Activated CD4-positive, alpha-beta memory T cell treated with anti-CD3 and anti-CD28 coated beads for 36 hours (primary cell): ENCODE data around the gene ALG11. TPM values are rescaled to one million over a fixed set of nuclear protein-coding genes. Genes with fewer than 3 reads are reported as not detected.

Experiments
- CTCF ChIA-PET: fragments of 350-600 bp; sonication (Branson Sonifier 250); formaldehyde crosslinking; loops from one replicate; lab custom pipeline; 2021; ENCODE audit warnings: antibody characterized with exemption, inconsistent platforms; lab: Charles Lee
- POLR2A ChIA-PET: fragments of 350-600 bp; sonication (Branson Sonifier 250); formaldehyde crosslinking; loops from one replicate; lab custom pipeline; 2021; ENCODE audit warnings: antibody characterized with exemption; lab: Charles Lee
- DNase-seq: peaks from one replicate; pipeline ENCODE4 v3.0.0-alpha.2; 2020
- H3K27ac Mint-ChIP-seq: one replicate; pipeline ENCODE4 v1.8.0; 2021; ENCODE audit warnings: mixed read lengths
- H3K27me3 Mint-ChIP-seq: one replicate; pipeline ENCODE4 v1.8.0; 2021; ENCODE audit warnings: mixed read lengths
- H3K36me3 Mint-ChIP-seq: one replicate; pipeline ENCODE4 v1.8.0; 2021; ENCODE audit warnings: mixed read lengths
- H3K4me1 Mint-ChIP-seq: one replicate; pipeline ENCODE4 v1.8.0; 2021; ENCODE audit warnings: low read depth, mixed read lengths
- H3K4me3 Mint-ChIP-seq: one replicate; pipeline ENCODE4 v1.8.0; 2021; ENCODE audit warnings: mild to moderate bottlenecking, mixed read lengths
- H3K9me3 Mint-ChIP-seq: one replicate; pipeline ENCODE4 v1.8.0; 2021; ENCODE audit warnings: mixed read lengths
- intact Hi-C: fragments of 100-400 bp; cut with micrococcal nuclease; formaldehyde crosslinking; loops from one replicate; pipeline ENCODE4 v1.15.1; 2023
- total RNA-seq, 2 experiments: library from RNA; stranded (reverse); gene quantifications; one replicate each; pipeline ENCODE4 v1.2.3, GENCODE V29; 2021

Gene ALG11
- total RNA-seq, 2 experiments from 2014 or later: 19.0 to 19.5 TPM

DNA sequence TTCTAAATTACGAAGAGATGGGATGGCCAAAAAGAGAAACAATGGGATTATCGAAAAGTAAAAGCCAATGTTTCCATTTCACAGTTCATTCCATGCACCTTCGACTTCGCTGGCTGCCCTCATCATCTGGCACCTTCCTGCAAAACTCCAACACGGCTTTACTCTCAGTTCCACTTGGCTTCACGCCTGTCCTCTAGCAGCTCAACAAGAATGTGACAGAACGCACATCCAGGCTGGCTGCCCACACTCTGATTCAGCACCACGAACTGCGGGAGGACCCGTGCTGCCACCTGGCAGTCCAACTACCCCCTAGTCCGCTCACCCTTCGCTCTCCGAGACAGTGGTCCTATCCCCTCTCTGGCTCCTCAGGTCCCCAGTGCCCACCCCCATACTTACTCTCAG is 12.7 kb upstream of the ALG11 start:
- H3K4me3 Mint-ChIP-seq: no peak overlapping the region
- intact Hi-C loops: no loop called here
- H3K9me3 Mint-ChIP-seq: no peaks in the 10 kb centered on the region
- no peak overlapping the region for H3K27ac Mint-ChIP-seq
- H3K36me3 Mint-ChIP-seq: no peaks in the 10 kb centered on the region
- no peak for DNase-seq
- CTCF ChIA-PET: interaction anchor here (0.9 to 2.5 kb wide), 4 partner anchors 23 to 451 kb away, joined by 3 to 24 read pairs (median 4); partner anchors contain the start of genes NEK5 and VPS36
- POLR2A ChIA-PET: no interaction called here
- peaks cover 9% of the 10 kb centered on the region for H3K27me3 Mint-ChIP-seq
- no peaks in the 10 kb centered on the region for H3K4me1 Mint-ChIP-seq

DNA sequence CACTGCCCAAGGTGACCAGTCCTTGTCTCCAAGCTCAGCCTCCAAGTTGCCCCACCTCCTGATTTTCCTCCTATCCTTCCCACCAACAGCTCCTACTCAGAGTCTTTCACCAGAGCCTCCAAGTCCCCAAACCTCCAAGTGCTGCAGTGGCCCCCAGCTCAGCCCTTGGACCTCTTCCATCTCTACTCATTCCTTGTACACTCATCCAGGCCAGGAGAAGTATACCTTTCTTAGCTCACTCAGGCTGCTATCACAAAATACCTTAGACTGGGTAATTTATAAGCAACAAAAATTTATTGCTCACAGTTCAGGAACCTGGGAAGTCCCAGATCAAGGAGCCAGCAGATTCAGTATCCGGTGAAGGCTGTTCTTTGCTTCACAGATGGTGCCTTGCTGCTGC is 12.3 kb upstream of the ALG11 start:
- peaks cover 9% of the 10 kb centered on the region for H3K27me3 Mint-ChIP-seq
- H3K4me3 Mint-ChIP-seq: no peak overlapping the region
- POLR2A ChIA-PET: no interaction called here
- CTCF ChIA-PET: interaction anchor here (0.9 to 2.5 kb wide), 4 partner anchors 23 to 451 kb away, joined by 3 to 24 read pairs (median 4); partner anchors contain the start of genes NEK5 and VPS36
- H3K36me3 Mint-ChIP-seq: no peaks in the 10 kb centered on the region
- H3K9me3 Mint-ChIP-seq: no peaks in the 10 kb centered on the region
- H3K4me1 Mint-ChIP-seq: no peaks in the 10 kb centered on the region
- intact Hi-C loops: no loop called here
- DNase-seq: no peak
- H3K27ac Mint-ChIP-seq: no peak overlapping the region

DNA sequence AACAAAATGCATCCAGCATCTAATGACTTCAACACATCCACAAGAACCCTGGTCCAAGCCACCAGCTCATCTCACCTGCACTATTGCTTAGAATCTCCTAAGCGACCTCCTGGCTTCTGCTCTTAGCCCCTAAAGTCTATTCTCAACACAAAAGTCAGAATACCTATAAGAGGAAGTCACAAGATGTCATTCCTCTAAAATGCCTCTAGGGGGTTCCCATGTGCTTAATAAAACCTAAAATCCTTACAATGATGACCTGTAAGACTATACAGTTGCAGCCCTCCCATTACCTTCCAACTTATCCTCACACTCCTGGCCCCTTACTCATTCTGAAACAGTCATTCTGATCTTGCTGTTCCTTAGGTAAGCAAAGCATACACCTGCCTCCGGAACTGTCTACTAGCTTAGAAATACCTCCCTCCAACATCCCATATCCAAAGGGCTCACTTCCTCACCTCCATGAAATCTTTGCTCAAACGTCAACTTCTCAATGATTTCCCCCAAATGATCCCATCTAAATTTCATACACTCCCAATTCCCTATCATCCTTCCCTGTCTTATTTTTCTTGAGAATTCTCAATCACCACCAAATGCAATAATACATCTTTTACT is 11.0 kb upstream of the ALG11 start:
- ChIA-PET POLR2A (no interaction called here), CTCF (interaction anchor here (0.6 to 2.6 kb wide), 12 partner anchors 8 to 235 kb away, joined by 3 to 24 read pairs (median 3); partner anchors contain the start of genes ALG11, ATP7B and NEK5)
- Mint-ChIP-seq H3K27me3 (peaks cover 9% of the 10 kb centered on the region), H3K9me3 (no peaks in the 10 kb centered on the region), H3K4me3 (no peak overlapping the region), H3K4me1 (no peaks in the 10 kb centered on the region), H3K27ac (no peak overlapping the region), H3K36me3 (no peaks in the 10 kb centered on the region)
- intact Hi-C loops: loop anchor here (1.0 kb wide), 2 partner anchors 105 to 126 kb away; no protein-coding TSS in a partner anchor
- DNase-seq: no peak

DNA sequence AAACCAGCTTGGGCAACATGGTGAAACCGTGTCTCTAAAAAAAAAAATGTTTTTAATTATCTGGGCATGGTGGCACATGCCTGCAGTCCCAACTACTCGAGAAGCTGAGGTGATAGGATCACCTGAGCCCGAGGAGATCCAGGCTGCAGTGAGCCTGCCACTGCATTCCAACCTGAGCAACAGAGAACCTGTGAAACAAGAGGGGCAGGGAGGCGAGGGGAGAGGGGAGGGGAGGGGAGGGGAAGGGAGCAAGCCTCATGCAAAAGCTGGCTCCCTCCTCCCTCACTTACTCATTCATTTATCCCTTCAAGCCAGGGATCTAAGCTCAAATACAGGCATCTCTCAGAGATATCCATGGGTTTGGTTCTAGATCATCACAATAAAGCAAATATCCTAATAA is 9.8 kb upstream of the ALG11 start:
- intact Hi-C loops: no loop called here
- H3K4me1 Mint-ChIP-seq: no peaks in the 10 kb centered on the region
- ChIA-PET CTCF (interaction anchor here (0.7 to 2.6 kb wide), 7 partner anchors 10 to 234 kb away, joined by 3 to 18 read pairs (median 4); partner anchors contain the start of genes ALG11 and ATP7B), POLR2A (interaction anchor here (0.6 kb wide), 1 partner anchor 244 kb away, joined by 6 read pairs; no protein-coding TSS in a partner anchor)
- H3K27ac Mint-ChIP-seq: no peak overlapping the region
- DNase-seq: no peak
- H3K9me3 Mint-ChIP-seq: no peaks in the 10 kb centered on the region
- H3K4me3 Mint-ChIP-seq: no peak overlapping the region
- H3K36me3 Mint-ChIP-seq: no peaks in the 10 kb centered on the region
- H3K27me3 Mint-ChIP-seq: peaks cover 10% of the 10 kb centered on the region

DNA sequence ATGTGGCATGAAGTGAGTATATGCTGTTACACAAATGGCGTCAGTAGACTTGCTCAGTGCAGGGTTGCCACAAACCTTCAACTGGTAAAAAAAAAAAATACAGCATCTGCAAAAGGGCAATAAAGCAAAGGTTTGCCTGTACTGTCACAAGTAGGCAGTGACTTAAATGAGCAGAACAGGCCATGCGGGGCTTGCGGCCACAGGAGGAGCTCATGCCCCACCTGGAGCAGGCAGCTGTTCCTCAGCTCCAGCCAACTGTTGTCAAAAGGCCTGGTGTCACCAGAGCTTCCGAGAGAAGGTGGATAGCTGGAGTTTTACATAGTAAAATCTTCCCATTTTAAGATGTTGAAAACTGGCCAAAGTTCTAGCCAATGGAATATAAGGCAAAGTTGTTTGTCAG is 8.7 kb upstream of the ALG11 start:
- ChIA-PET CTCF (interaction anchor here (0.9 to 2.6 kb wide), 2 partner anchors 9 to 149 kb away, joined by 4 to 18 read pairs; partner anchors contain the start of genes ALG11 and ATP7B), POLR2A (no interaction called here)
- DNase-seq: no peak
- Mint-ChIP-seq H3K36me3 (no peaks in the 10 kb centered on the region), H3K27ac (no peak overlapping the region), H3K4me3 (no peak overlapping the region), H3K27me3 (peaks cover 11% of the 10 kb centered on the region), H3K4me1 (no peaks in the 10 kb centered on the region), H3K9me3 (no peaks in the 10 kb centered on the region)
- intact Hi-C loops: no loop called here

DNA sequence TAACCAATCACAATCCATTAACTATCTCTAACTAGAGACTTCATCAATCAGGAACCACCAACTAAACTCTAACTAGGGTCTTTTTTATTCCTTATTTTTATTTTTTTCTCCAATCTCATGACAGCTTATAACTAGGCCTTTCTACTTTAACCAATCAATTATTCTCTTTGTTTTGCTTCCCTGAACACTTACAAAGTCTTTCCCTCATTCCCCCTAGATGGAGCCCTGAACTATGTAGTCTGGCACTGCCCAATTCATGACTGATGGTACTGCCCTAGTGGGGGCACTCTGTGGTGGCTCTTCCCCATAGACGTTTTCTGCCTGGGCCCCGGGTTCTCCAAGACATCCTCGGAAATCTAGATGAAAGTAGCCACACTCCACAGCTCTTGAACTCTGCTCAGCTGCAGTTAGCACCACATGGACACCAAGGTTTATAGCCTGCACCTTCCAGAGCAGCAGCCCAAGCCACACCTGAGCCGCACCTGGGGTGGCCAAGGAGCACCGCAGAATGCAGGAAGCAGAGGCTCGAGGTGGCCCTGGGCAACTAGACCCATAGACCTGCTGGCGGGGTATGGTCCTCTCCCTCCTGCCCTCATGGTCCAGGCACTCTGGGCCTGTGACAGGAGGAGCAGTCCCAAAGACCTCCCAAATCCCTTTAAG is 7.6 kb upstream of the ALG11 start:
- no peaks in the 10 kb centered on the region for H3K36me3 Mint-ChIP-seq
- POLR2A ChIA-PET: no interaction called here
- intact Hi-C loops: no loop called here
- H3K4me3 Mint-ChIP-seq: no peak overlapping the region
- DNase-seq: no peak
- no peak overlapping the region for H3K27ac Mint-ChIP-seq
- H3K9me3 Mint-ChIP-seq: no peaks in the 10 kb centered on the region
- peaks cover 13% of the 10 kb centered on the region for H3K27me3 Mint-ChIP-seq
- CTCF ChIA-PET: interaction anchor here (0.7 to 1.8 kb wide), 2 partner anchors 114 to 123 kb away, joined by 3 to 7 read pairs; no protein-coding TSS in a partner anchor
- no peaks in the 10 kb centered on the region for H3K4me1 Mint-ChIP-seq

DNA sequence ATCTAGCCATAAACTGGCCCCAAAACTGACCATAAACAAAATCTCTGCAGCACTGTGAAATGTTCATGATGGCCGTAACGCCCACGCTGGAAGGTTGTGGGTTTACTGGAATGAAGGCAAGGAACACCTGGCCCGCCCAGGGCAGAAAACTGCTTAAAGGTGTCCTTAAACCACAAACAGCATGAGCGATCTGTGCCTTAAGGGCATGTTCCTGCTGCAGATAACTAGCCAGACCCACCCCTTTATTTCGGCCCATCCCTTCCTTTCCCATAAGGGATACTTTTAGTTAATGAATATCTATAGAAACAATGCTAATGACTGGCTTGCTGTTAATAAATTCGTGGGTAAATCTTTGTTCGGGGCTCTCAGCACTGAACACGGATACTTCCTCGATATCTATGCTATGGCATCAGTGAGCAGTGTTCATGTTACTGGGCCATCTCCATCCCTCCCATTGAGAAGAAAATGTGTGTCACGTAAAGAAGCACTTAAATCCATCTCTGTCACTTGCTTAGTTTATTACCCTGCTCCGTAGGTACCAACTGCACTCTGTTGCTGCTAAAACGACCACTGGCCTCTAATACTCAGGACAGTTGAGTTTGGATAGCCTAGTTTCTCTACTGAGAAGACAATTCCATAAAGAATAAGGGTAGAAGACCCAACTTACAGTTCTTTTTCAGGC is 6.2 kb upstream of the ALG11 start:
- intact Hi-C loops: no loop called here
- Mint-ChIP-seq H3K27me3 (peaks cover 17% of the 10 kb centered on the region), H3K4me1 (peaks cover 4% of the 10 kb centered on the region), H3K27ac (no peak overlapping the region), H3K9me3 (no peaks in the 10 kb centered on the region), H3K36me3 (no peaks in the 10 kb centered on the region), H3K4me3 (no peak overlapping the region)
- DNase-seq: no peak
- CTCF ChIA-PET: interaction anchor here (1.8 kb wide), 1 partner anchor 121 kb away, joined by 7 read pairs; no protein-coding TSS in a partner anchor
- POLR2A ChIA-PET: no interaction called here

DNA sequence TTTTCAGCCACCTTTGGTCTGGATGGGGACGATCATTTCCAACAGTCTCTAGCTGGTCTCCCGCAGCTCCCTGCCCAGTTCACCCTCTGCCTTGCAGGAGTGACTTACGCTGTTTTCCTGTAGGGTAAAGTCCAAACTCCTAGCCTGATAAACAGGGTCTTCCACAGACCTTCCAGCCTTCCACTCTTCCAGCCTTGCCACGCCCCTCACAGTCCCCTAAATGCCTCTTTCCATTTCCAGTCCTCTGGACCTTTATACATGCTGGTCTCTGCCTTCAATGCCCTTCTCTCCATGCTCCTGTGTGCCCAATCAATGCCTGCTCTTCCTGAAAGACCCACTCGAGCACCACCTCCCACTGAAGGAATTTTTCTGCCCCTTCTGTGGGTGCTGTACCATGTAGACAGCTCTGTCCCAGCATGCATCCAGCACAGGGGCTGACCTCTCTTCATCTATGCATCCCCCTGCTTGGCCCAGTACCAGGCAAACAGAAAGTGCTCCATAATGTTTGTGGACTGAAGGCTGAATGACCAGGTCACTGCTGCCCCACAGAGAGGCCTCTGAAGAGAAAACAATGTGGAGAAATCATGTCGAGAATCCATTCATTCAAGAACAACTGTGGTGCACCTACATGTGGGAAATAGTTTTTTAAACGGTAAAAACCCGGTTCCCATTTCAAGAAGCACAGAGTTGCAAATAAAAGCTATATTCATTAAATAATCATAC is 5.5 kb upstream of the ALG11 start:
- intact Hi-C loops: no loop called here
- ChIA-PET CTCF (interaction anchor here (1.2 kb wide), 1 partner anchor 194 kb away, joined by 3 read pairs; no protein-coding TSS in a partner anchor), POLR2A (no interaction called here)
- no peak overlapping the region for H3K4me3 Mint-ChIP-seq
- H3K9me3 Mint-ChIP-seq: no peaks in the 10 kb centered on the region
- peaks cover 7% of the 10 kb centered on the region for H3K4me1 Mint-ChIP-seq
- no peak overlapping the region for H3K27ac Mint-ChIP-seq
- no peak for DNase-seq
- peaks cover 18% of the 10 kb centered on the region for H3K27me3 Mint-ChIP-seq
- H3K36me3 Mint-ChIP-seq: no peaks in the 10 kb centered on the region

DNA sequence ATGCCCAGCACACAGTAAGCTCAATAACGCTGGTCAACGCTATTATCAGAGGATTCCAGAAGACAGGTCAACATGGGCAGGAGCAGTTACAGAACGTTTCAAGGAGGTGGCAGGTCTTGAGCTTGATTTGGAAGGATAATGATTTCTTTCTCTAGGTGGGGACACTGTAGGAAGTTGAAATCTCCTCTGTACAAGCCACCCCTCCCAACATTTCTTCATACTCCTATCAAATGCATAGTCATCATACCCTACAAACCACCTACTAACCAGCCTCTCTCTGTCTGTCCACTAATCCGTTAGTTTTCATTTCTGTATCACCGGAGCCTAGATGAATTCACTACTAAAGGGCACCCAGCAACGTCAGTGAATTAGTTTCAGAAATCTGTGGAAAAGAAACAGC is 2.3 kb upstream of the ALG11 start:
- ChIA-PET POLR2A (no interaction called here), CTCF (no interaction called here)
- Mint-ChIP-seq H3K4me1 (peaks cover 9% of the 10 kb centered on the region), H3K4me3 (no peak overlapping the region), H3K36me3 (no peaks in the 10 kb centered on the region), H3K27me3 (peaks cover 18% of the 10 kb centered on the region), H3K27ac (no peak overlapping the region), H3K9me3 (no peaks in the 10 kb centered on the region)
- intact Hi-C loops: loop anchor here (5.0 kb wide), 3 partner anchors 68 to 642 kb away; partner anchors contain the start of genes SUGT1 and TMEM272
- DNase-seq: no peak

DNA sequence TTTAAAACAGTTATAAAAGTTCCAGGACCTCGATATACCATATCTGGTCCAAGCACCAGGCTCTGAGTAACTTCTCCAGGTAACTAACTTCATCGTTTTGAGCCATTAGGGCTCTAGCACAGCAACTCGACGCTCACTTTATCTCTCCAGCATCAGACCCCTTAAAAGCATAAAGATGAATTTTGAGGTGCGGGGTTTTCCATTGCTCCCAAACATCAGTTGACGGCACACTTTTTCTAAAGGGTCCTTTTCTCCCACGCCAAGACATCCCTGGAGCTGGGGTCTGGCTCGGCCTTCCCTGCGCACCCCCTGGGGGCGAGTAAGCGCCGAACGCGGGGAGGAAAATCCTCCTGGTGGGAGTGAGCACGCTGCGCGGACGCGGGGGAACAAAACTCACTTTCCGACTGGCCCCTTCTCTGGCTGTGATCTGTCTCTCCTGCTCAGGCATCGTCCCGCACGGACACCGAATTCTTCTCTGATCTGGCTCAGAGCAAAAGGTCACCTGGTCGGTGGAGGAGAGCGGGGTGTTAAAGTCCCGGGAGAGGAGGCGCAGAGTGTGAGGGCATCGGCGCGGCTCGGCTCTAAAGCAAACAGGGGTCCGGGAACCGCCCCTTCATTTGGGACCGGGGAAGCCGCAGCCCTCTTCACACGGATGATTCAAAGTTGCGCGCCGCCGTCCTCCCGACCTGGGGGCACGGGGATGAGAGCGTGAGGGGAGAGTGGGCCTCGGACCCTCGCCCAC is 1.1 kb upstream of the ALG11 start, which contains the start of gene ATP7B:
ATP7B (minus strand) TSS at position 561 of the 742 bp plus-strand sequence; CDS start at position 448, 113 bp downstream.
- ChIA-PET POLR2A (no interaction called here), CTCF (interaction anchor here (0.8 to 2.7 kb wide), 2 partner anchors 9 to 117 kb away, joined by 3 to 18 read pairs; no protein-coding TSS in a partner anchor)
- Mint-ChIP-seq H3K9me3 (no peaks in the 10 kb centered on the region), H3K27ac (peak within 1 kb of the TSS; percentile 83), H3K4me1 (peaks cover 9% of the 10 kb centered on the region), H3K27me3 (peaks cover 18% of the 10 kb centered on the region), H3K4me3 (peak within 1 kb of the TSS; percentile 99), H3K36me3 (peaks cover 6% of the 10 kb centered on the region)
- intact Hi-C loops: loop anchor here (5.0 kb wide), 3 partner anchors 69 to 641 kb away; partner anchors contain the start of genes SUGT1 and TMEM272
- peak; percentile 35 for DNase-seq
